Heart left ventricle (tissue), 16 donors: ENCODE results near the gene SPRY4. TPM values are rescaled to one million over a fixed set of nuclear protein-coding genes. Genes with fewer than 3 reads are reported as not detected.
"Not testable (repeated sequence)": the region's sequence is repeated elsewhere in the genome, so short reads cannot be mapped to it uniquely, and the experiment has no call there.

ENCODE experiments used
- ATAC-seq, 4 donors: fragments of 200-7000 bp; cut with Tn5 transposase; one replicate each; pipeline ENCODE4 v1.9.1; 2020 to 2022; ENCODE audit warnings: moderate library complexity in 4 of 4, mild to moderate bottlenecking in 3 of 4, moderate number of reproducible peaks in 1 of 4
- DNase-seq, 5 donors: peaks; one replicate each; pipeline ENCODE4 v3.0.0-alpha.2; 2020
- H3K27ac ChIP-seq, 12 donors: fragments of 200-600 bp; sonication (generic) in 4 of 12; one replicate each; pipeline versions ENCODE4 v1.5.0 to v1.8.0; 2016 to 2022; ENCODE audit warnings: mild to moderate bottlenecking in 2 of 12
- H3K27me3 ChIP-seq, 9 donors: fragments of 200-600 bp; sonication (generic) in 2 of 9; one replicate each; pipeline versions ENCODE4 v1.5.1 to v1.8.0; 2016 to 2022; ENCODE audit warnings: mild to moderate bottlenecking in 3 of 9
- H3K36me3 ChIP-seq, 9 donors: fragments of 200-600 bp; sonication (generic) in 2 of 9; one replicate each; pipeline versions ENCODE4 v1.5.0 to v1.8.0; 2018 to 2022; ENCODE audit warnings: mild to moderate bottlenecking in 2 of 9
- H3K4me1 ChIP-seq, 12 donors: fragments of 200-600 bp; sonication (generic) in 4 of 12; one replicate each; pipeline versions ENCODE4 v1.5.0 to v1.8.0; 2016 to 2022; ENCODE audit warnings: mild to moderate bottlenecking in 3 of 12
- H3K4me3 ChIP-seq, 12 donors: fragments of 200-600 bp; sonication (generic) in 4 of 12; one replicate each; pipeline versions ENCODE4 v1.5.0 to v1.8.0; 2017 to 2022; ENCODE audit warnings: mild to moderate bottlenecking in 9 of 12, moderate library complexity in 4 of 12
- H3K9me3 ChIP-seq, 12 donors: fragments of 200-600 bp; sonication (generic) in 4 of 12; one replicate each; pipeline versions ENCODE4 v1.5.0 to v1.8.0; 2016 to 2022; ENCODE audit warnings: mild to moderate bottlenecking in 1 of 12
- CTCF ChIP-seq, 12 donors: fragments of 200-600 bp; sonication (generic) in 4 of 12; IDR thresholded peaks; one replicate each; pipeline versions ENCODE4 v1.5.0 to v1.8.0; 2018 to 2022; ENCODE audit warnings: antibody characterized with exemption in 12 of 12, mild to moderate bottlenecking in 5 of 12
- POLR2A ChIP-seq, 2 donors: fragments of 450-650 bp; IDR thresholded peaks; one replicate each; pipeline ENCODE4 v1.6.1; 2017; ENCODE audit warnings: antibody characterized with exemption in 2 of 2, mild to moderate bottlenecking in 2 of 2, moderate library complexity in 2 of 2
- WGBS, 4 donors: extraction: QIAGEN DNeasy Blood & Tissue Kit in 2 of 4; methylation state at CpG; one replicate each; pipeline versions ENCODE4 v1.1.5 to v1.1.7; 2013 to 2018; 5-methylcytosine and 5-hydroxymethylcytosine counted together
- intact Hi-C, 10 donors: fragments of 100-400 bp; cut with DNase I; formaldehyde crosslinking; loops; one replicate each; pipeline versions ENCODE4 v1.11.1 to v1.14.2; 2022
- polyA plus RNA-seq, 2 donors: library from polyadenylated mRNA; stranded (reverse); fragments of 200-250 nt; gene quantifications; one replicate each; pipeline ENCODE4 v1.2.3, GENCODE V29; 2013
- total RNA-seq, 9 donors: library from RNA; depleted of rRNA in 2 of 9; stranded (reverse); fragments of >200 nt in 2 of 9; fragmentation: NEBNext Ultra II Directional in 3 of 9; extraction: Animal tissue kit (Norgen Biotek cat#: 25700) in 3 of 9; gene quantifications; one replicate each; pipeline versions ENCODE4 v1.1.0 to v1.2.4, GENCODE V29; 2016 to 2023
- donor health status: ischemic (EF 13 %, LVEDD 7.1; RV severe dilation, severe dysfunction).
- donor health status: healthy with polysubstance abuse.
- donor health status: DM: no; HTN: yes; CAD: no.
- donor health status: DM: no; HTN: no; CAD: no.
- donor health status: ischemic (EF 25% LVEDD 6.9; RV normal size, moderate dysfunction).
- donor health status: ischemic (EF 25% LVEDD 5.7; RV mildly dilated, moderate dysfunction).
- donor health status: healthy.
- donor health status: DM: yes; HTN: yes; CAD: no.
- donor health status: ischemic (EF 35%, LVEDD 5.7; RV mildly dilated, moderate dysfunction).
- donor health status: nonischemic (EF 11% LVEDD 7.7; RV severe dilation, severe dysfunction).
- donor health status: DM: yes; HTN: yes; CAD: no.
- donor health status: PGD.
- donor health status: ischemic (EF 29% LVEDD 5.4; RV normal size, mild dysfunction).
- donor health status: nonischemic (EF 23%, LVEDD 6.1; RV moderate dilation, normal function).

Gene SPRY4
- total and polyA plus RNA-seq, 11 donors: 4.5 to 21.3 (median 7.7) TPM

DNA sequence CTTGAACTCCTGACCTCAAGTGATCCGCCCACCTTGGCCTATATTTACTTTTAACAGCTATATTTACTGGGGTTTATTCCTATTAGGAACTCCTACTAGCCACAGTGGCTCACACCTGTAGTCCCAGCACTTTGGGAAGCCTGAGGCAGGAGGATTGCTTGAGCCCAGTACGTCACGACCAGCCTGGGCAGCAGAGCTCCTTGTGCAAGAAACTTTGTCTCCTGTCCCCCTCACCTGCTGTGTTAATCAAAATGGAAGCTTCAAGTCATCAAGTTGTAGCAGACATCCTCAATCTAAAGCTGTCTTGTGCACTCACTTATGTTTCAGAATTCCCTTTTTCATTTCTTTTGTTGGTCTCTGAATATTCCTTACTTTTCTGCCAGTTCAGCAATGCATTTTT is 15.0 kb upstream of the SPRY4 start:
- Histone ChIP-seq H3K4me3 (no peak overlapping the region), H3K9me3 (peaks cover 0 to 16% (median 8%) of the 10 kb centered on the region in 12 donors), H3K4me1 (peaks cover 0 to 10% (median 0%) of the 10 kb centered on the region in 12 donors), H3K36me3 (no peaks in the 10 kb centered on the region), H3K27ac (no peak overlapping the region), H3K27me3 (peaks cover 0 to 1% (median 0%) of the 10 kb centered on the region in 9 donors)
- 85 to 97% (median 95%) methylated on average over 3 of the region's 3 CpGs for WGBS, 4 donors
- TF ChIP-seq CTCF (IDR thresholded peaks at IDR 0.05): no peak
- TF ChIP-seq POLR2A (IDR thresholded peaks at IDR 0.05): no peak
- intact Hi-C loops: no loop called here
- DNase-seq (no peak), ATAC-seq (no peak)

DNA sequence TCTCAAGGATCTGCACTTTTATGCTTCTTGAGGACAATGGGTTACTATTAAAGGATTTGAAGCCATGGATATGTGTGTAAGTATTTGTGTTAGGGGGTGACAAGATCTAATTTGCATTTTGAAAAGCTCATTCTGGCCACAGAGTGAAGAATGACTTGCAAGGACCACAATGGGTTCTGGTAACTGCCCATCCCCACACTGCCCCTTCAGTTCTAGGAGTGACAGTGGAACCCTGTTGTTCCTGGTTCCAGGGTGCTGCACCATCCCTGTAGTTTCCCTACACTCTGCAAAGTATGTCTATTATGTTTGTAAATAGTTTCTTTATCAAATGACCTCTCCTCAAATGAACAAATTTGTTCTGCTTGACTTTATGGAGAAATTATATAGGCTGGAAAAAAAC is 9.7 kb upstream of the SPRY4 start:
- H3K4me1 ChIP-seq: peaks cover 0 to 3% (median 0%) of the 10 kb centered on the region in 12 donors
- intact Hi-C loops: no loop called here
- no peaks in the 10 kb centered on the region for H3K36me3 ChIP-seq
- no peaks in the 10 kb centered on the region for H3K9me3 ChIP-seq
- no peak for DNase-seq
- peaks cover 0 to 8% (median 0%) of the 10 kb centered on the region in 9 donors for H3K27me3 ChIP-seq
- H3K4me3 ChIP-seq: no peak overlapping the region
- TF ChIP-seq CTCF (IDR thresholded peaks at IDR 0.05): no peak
- no peak for TF ChIP-seq POLR2A (IDR thresholded peaks at IDR 0.05)
- H3K27ac ChIP-seq: no peak overlapping the region
- no peak for ATAC-seq

DNA sequence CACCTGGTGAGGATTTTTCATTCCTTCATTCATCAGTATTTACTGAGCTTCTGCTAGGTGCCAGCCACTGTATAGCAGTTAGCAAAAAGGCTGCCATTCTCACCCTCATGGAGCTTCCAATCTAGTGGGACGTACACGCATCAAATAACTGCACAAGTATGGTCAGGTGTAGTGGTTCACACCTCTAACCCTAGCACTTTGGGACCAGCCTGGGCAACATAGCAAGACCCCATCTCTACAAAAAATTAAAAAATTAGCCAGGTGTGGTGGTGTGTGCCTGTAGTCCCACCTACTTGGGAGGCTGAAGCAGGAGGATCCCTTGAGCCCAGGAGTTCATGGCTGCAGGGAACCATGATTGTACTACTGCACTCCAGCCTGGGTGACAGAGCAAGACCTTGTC is 8.9 kb upstream of the SPRY4 start:
- H3K9me3 ChIP-seq, H3K4me3 ChIP-seq, H3K27ac ChIP-seq, DNase-seq, H3K27me3 ChIP-seq, H3K36me3 ChIP-seq, intact Hi-C loops, H3K4me1 ChIP-seq, ATAC-seq: not testable (repeated sequence)
- 95 to 100% (median 98%) methylated on average over 2 of the region's 2 CpGs for WGBS, 4 donors

- Histone ChIP-seq H3K4me3 (no peak overlapping the region), H3K27me3 (peaks cover 0 to 30% (median 0%) of the 10 kb centered on the region in 9 donors), H3K4me1 (peaks cover 0 to 31% (median 18%) of the 10 kb centered on the region in 12 donors), H3K9me3 (no peaks in the 10 kb centered on the region), H3K36me3 (no peaks in the 10 kb centered on the region), H3K27ac (no peak overlapping the region)
- intact Hi-C loops: no loop called here
- ATAC-seq (no peak), DNase-seq (no peak)
- TF ChIP-seq POLR2A (IDR thresholded peaks at IDR 0.05) (no peak), CTCF (IDR thresholded peaks at IDR 0.05) (no peak)
- WGBS, 4 donors: 49 to 100% (median 70%) methylated on average over 1 to 2 of the region's 2 CpGs
These were observed 5.6 kb upstream of the SPRY4 start for GRCh38 chr5:142330444-142330843.

GRCh38 chr5:142330026-142330425 is 5.2 kb upstream of the SPRY4 start:
- peaks cover 0 to 33% (median 0%) of the 10 kb centered on the region in 9 donors for H3K27me3 ChIP-seq
- TF ChIP-seq CTCF (IDR thresholded peaks at IDR 0.05): no peak
- TF ChIP-seq POLR2A (IDR thresholded peaks at IDR 0.05): no peak
- no peaks in the 10 kb centered on the region for H3K9me3 ChIP-seq
- peaks cover 0 to 34% (median 21%) of the 10 kb centered on the region in 12 donors for H3K4me1 ChIP-seq
- H3K27ac ChIP-seq: no peak overlapping the region
- ATAC-seq (no peak), DNase-seq (no peak)
- intact Hi-C loops: no loop called here
- WGBS, 4 donors: 96 to 98% (median 97%) methylated on average over 6 of the region's 6 CpGs
- no peak overlapping the region for H3K4me3 ChIP-seq
- H3K36me3 ChIP-seq: no peaks in the 10 kb centered on the region
